HS-5 (cell line): Measurements from ENCODE around the gene PIM2.
A peak's percentile ranks its signal among the peaks of the same experiment; 100 is the strongest.
"Not testable (repeated sequence)": the region's sequence is repeated elsewhere in the genome, so short reads cannot be mapped to it uniquely, and the experiment has no call there.

Experiments used
- DNase-seq: peaks from one replicate; pipeline ENCODE4 v3.0.0-alpha.2; 2012; ENCODE audit warnings: low read depth

The PIM2 gene

GRCh38 chrX:48905090-48905790 is 13.6 kb downstream of the PIM2 start:
- DNase-seq: no peak

GRCh38 chrX:48904626-48905025 is 14.2 kb downstream of the PIM2 start:
- no peak for DNase-seq

GRCh38 chrX:48904180-48904579 is 14.6 kb downstream of the PIM2 start:
- no peak for DNase-seq

GRCh38 chrX:48903290-48903689 is 15.5 kb downstream of the PIM2 start:
- DNase-seq: no peak

GRCh38 chrX:48902776-48903175 is 16.0 kb downstream of the PIM2 start:
- DNase-seq: no peak

- no peak for DNase-seq
These were observed 16.7 kb downstream of the PIM2 start for GRCh38 chrX:48902135-48902534.

- DNase-seq: no peak
These were observed 17.8 kb downstream of the PIM2 start for GRCh38 chrX:48901069-48901468.

GRCh38 chrX:48899078-48899410 is 19.8 kb downstream of the PIM2 start:
- no peak for DNase-seq

- DNase-seq: peak; percentile 84
These were observed 21.1 kb downstream of the PIM2 start, which contains the start of the genes PQBP1 and TIMM17B for GRCh38 chrX:48897625-48898306. PQBP1 (plus strand) TSS chrX:48897930; CDS start chrX:48898510, 580 bp downstream. TIMM17B (minus strand) TSS chrX:48897768; CDS start chrX:48897749, 19 bp downstream.

- DNase-seq: no peak
These were observed 21.6 kb downstream of the PIM2 start for GRCh38 chrX:48897157-48897624.

GRCh38 chrX:48896611-48897011 is 22.2 kb downstream of the PIM2 start:
- no peak for DNase-seq

GRCh38 chrX:48894891-48895290 is 23.9 kb downstream of the PIM2 start:
- no peak for DNase-seq

GRCh38 chrX:48893556-48894348 is 25.1 kb downstream of the PIM2 start:
- DNase-seq: no peak

GRCh38 chrX:48892896-48893295 is 25.9 kb downstream of the PIM2 start:
- DNase-seq: no peak

- DNase-seq: peak; percentile 36
These were observed 27.2 kb downstream of the PIM2 start for GRCh38 chrX:48891402-48892288.

GRCh38 chrX:48890934-48891401 is 27.9 kb downstream of the PIM2 start:
- DNase-seq: no peak

GRCh38 chrX:48890296-48890925 is 28.4 kb downstream of the PIM2 start:
- no peak for DNase-seq

- not testable (repeated sequence) for DNase-seq
These were observed 32.2 kb downstream of the PIM2 start for GRCh38 chrX:48886586-48886985.

GRCh38 chrX:48883729-48884128 is 35.1 kb downstream of the PIM2 start:
- no peak for DNase-seq

GRCh38 chrX:48876944-48877343 is 41.9 kb downstream of the PIM2 start:
- DNase-seq: not testable (repeated sequence)

- not testable (repeated sequence) for DNase-seq
These were observed 46.8 kb downstream of the PIM2 start for GRCh38 chrX:48872017-48872416.
